GM19193 (cell line): ENCODE measurements around the gene VILL.

Experiments used
- POLR2A ChIP-seq: IDR thresholded peaks from 4 replicates; pipeline ENCODE4 v1.6.1; 2011; ENCODE audit not compliant: insufficient read depth, insufficient read length; ENCODE audit errors: extremely low read depth

The VILL gene

GRCh38 chr3:38011111-38011510 is 20.5 kb downstream of the VILL start:
- TF ChIP-seq POLR2A: no peak

GRCh38 chr3:38015485-38015884 is 24.9 kb downstream of the VILL start:
- no peak for TF ChIP-seq POLR2A

GRCh38 chr3:38015984-38016383 is 25.4 kb downstream of the VILL start:
- no peak for TF ChIP-seq POLR2A

- TF ChIP-seq POLR2A: no peak
These were observed 25.8 kb downstream of the VILL start for GRCh38 chr3:38016410-38016809.

DNA sequence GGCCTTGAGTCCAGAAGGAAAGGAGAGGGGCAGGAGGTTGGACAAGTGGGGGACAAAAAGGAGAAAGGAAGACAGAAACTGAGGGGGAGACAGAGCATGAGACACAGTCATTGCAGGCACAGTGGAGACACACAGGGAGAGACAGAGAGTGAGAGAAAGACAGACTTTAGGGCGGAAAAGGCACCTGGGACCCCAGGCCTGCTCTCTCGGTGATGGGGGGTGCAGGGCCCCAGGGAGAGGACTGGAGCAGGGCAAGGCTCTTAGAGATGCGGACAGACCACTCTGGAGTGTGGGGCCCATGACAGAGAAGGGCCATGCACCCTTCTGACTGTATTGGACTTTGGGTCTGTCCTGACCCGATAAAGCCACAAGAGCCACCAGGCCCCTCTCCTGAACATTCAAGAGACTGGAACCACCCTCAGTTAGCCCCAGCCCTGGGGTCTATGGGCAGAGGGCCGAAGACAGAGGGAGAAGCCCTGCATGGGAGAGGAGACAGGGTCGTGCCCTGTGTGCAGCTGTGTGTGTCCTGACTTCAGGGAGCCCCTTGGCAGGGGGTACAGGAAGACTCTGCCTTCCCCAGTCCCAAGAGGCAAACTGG is 26.4 kb downstream of the VILL start:
- no peak for TF ChIP-seq POLR2A

- TF ChIP-seq POLR2A: no peak
These were observed 27.1 kb downstream of the VILL start for GRCh38 chr3:38017445-38018295.

GRCh38 chr3:38018296-38019266 is 28.0 kb downstream of the VILL start:
- TF ChIP-seq POLR2A: no peak

DNA sequence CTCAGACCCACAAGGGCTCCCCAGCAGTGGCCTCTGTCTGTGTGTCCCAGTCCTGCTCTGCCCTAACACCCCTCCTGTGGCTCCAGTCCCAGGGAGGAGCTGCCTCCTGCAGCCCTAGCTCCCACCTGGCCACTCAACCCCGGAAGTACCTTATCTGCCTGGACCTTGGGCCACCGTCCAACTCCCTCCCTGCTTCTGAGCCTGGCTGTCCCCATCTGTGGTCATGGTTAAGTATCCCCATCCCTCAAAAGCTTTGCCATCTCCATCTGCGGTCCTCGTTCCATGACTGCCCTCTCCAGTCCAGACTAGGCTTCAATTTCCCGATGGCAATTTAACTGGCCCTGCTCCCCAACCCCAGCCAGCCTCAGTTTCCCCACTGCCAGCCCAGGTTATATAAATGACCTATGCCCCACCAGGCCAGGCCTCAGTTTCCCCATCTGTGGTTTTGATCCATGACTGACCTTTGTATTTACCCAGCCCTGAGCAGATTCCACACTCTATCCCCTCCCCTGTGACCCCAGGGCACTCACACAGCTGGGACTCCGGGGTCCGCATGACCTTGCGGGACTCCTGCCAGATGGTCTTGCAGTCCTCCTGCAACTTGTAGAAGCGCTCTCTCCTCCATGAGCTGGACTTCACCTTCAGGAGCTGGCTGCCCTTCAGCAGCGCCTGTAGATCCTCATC is 29.2 kb downstream of the VILL start:
- TF ChIP-seq POLR2A: no peak

GRCh38 chr3:38020342-38020726 is 29.7 kb downstream of the VILL start:
- TF ChIP-seq POLR2A: no peak

DNA sequence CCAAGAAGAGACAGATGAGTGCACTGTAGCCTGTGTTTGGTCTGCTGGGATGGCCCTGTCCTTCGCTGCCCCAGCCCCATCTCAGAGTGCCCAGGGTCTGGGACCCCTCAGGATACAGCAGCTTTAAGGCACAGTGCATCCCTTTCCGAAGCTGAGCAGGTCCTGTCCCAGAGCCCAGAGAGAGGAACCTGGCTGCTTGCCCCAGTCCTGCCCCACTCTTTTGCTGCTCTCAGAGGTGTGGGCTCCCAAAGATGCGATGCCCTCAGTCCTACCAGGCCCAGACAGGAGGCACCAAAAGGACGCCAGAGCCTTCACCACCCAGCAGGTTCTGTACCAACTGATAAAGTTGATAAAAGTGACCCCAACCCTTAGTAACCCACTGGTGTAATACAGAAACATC is 30.6 kb downstream of the VILL start:
- no peak for TF ChIP-seq POLR2A

- TF ChIP-seq POLR2A: no peak
These were observed 31.7 kb downstream of the VILL start for GRCh38 chr3:38022301-38022700.

DNA sequence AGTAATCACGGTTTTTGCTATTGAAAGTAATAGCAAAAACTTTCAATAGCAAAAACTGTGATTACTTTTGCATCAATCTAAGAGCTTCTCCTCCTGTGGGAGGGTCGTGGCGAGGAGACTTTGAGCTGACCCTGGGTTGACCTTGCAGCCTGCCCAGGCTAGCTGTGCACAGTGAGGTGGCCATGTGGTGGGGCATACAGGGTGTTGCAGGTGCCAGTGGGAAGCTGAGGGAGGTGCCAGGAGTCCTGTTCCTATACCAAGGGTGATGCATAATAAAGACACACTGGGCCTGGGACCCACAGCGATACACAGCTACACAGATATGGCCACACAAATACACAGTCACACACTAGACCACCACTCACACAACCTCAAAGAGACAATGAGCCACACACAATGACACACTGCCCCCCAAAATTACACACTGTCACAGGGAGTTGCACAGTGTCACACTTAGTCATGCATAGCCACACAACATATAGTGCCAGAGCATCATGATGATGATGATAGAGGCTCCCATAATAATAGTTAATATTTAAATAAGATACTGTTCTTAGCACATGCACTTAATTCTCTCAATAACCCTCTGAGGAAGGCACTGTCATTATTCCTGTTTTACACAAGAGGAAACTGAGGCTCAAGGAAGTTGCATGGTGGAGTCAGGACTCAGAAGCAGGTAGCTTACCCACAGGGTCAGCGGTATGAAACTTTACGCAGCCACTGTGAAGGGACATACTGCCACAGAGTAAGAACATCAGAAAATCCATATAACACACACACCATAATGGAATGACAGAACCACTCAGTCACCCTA is 32.5 kb downstream of the VILL start:
- no peak for TF ChIP-seq POLR2A

GRCh38 chr3:38026856-38027255 is 36.3 kb downstream of the VILL start:
- no peak for TF ChIP-seq POLR2A

- no peak for TF ChIP-seq POLR2A
These were observed 37.2 kb downstream of the VILL start for GRCh38 chr3:38027466-38028465.
